Mammary epithelial cell (primary cell): ENCODE data around the gene AKTIP.

Source experiments
- CTCF ChIP-seq, 2 donors: IDR thresholded peaks in 1 of 2; conservative IDR thresholded peaks in 1 of 2; 2 replicates each; pipeline ENCODE4 v1.5.1; 2011 to 2012; ENCODE audit warnings: inconsistent platforms in 2 of 2, low read length in 2 of 2, mild to moderate bottlenecking in 2 of 2, control low read depth in 1 of 2, low read depth in 1 of 2; ENCODE audit not compliant: insufficient read depth in 1 of 2; ENCODE audit errors: extremely low read depth in 1 of 2
- EZH2 ChIP-seq: IDR thresholded peaks from 2 replicates; pipeline ENCODE4 v1.6.1; 2012; ENCODE audit warnings: low read length, inconsistent platforms, borderline replicate concordance

GRCh38 chr16:53511403-53512280 is 8.6 kb upstream of the AKTIP start:
- TF ChIP-seq CTCF (conservative IDR thresholded peaks at IDR 0.05 in 1 of 2, IDR thresholded peaks at IDR 0.05 in 1 of 2; ENCODE audit: extremely low read depth in 1 of 2, insufficient read depth in 1 of 2, low read depth in 1 of 2, low read length in 2 of 2) (no peak), EZH2 (no peak)
